ENCODE measurements around the gene FAM124B. TPM values are rescaled to one million over a fixed set of nuclear protein-coding genes. Genes with fewer than 3 reads are reported as not detected.
"Not testable (repeated sequence)": the region's sequence is repeated elsewhere in the genome, so short reads cannot be mapped to it uniquely, and the experiment has no call there.

Gene FAM124B
- total RNA-seq, 1 experiment from 2014 or later: not detected

DNA sequence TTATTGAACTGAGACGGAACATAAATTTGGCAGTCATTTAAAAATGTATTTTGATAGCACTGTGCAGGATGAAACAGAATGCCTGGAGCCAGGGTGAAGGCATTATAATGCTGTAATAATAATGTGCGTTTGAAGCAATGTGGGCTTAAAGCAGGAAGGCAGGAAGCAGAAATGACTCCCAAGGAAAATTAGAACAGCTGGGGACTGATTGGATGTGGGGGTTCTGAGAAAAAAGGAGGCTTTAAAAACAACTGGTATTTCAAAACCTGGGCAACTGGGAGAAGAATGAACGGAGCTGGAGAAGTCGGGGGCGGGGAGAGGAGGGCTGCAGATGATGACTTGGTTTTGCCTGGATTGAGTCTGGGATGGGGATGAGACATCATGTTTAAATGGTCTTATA is 12.6 kb downstream of the FAM124B start:
- DNase-seq (ENCODE audit: low spot score): no peak
- in situ Hi-C loops (cut with HindIII; ENCODE audit: low sequenced_read_pairs): no loop called here

- in situ Hi-C loops (cut with HindIII; ENCODE audit: low sequenced_read_pairs): no loop called here
- DNase-seq (ENCODE audit: low spot score): no peak
Observed at GRCh38 chr2:224386876-224387275, 15.0 kb downstream of the FAM124B start.

DNA sequence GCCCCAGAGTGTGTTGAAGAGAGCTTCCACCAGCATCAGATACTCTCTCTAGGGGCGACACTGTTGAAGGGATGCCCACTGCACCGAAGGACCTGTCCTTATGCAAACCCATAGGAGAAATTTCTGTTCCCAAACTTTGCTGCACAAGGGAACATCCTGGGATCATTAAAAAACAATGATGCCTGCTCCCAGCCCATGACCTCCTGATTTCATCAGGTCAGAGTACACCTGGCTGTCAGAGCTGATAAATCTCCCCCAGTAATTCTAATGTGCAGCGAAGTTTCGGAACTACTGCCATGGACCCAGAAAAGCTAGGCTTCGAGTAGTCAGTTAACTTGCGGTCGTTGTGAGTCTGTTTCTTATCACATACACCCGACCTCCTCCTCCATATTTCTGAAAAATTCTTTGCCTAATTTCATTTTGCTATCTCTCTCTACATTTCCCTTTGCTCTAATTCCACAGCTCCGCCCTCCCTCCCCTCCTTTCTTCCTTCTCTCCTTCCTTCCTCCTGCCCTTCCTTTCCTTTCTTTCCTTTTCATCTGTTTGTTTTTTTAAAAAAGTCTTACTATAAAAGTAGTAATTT is 18.8 kb downstream of the FAM124B start:
- in situ Hi-C loops (cut with HindIII; ENCODE audit: low sequenced_read_pairs): no loop called here
- no peak for DNase-seq (ENCODE audit: low spot score)

DNA sequence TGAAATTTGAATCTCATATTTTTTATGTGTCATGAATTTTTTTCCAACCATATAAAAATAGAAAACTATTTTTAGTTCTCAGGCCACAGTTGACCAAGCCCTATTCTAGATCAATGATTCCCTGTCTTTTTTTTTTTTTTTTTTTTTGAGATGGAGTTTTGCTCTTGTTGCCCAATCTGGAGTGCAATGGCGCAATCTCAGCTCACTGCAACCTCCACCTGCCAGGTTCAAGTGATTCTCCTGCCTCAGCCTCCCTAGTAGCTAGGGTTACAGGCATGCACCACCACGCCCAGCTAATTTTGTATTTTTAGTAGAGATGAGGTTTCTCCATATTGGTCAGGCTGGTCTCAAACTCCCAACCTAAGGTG is 19.6 kb downstream of the FAM124B start:
- in situ Hi-C loops (cut with HindIII; ENCODE audit: low sequenced_read_pairs): not testable (repeated sequence)

DNA sequence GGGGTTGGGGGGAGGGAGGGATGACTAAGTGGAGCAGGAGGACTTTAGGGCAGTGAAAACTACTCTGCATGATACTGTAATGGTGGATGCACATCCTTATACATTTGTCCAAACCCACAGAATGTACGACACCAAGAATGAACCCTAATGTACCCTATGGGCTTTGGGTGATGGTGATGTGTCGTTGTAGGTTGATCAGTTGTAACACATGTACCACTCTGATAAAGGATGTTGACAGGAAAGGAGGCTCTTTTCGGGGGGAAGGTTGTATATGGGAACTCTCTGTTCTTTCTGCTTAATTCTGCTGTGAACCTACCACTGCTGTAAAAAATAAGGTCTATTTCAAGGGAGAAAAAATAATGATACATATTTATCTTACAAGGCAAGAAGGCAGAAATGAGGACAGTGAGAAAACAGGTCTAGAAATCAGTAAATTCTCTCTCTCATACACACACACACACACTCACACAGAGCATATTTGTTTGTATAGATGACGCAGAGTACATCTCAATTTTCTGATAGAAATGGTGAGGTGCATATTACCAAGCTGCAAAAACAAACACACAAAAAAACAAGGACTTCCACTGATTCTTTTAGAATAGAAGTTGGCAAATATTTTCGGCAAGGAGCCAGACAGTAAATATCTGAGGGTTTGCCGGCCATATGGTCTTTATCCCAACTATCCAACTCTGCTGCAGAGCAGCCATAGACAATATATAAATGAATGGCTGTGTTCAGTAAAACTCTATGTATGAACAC is 20.2 kb downstream of the FAM124B start:
- in situ Hi-C loops (cut with HindIII; ENCODE audit: low sequenced_read_pairs): no loop called here
- no peak for DNase-seq (ENCODE audit: low spot score)

More for the DNA sequence above, 19.6 kb downstream of the FAM124B start:
- DNase-seq (ENCODE audit: low spot score): not testable (repeated sequence)

GRCh38 chr2:224379986-224380385 is 21.9 kb downstream of the FAM124B start:
- no peak for DNase-seq (ENCODE audit: low spot score)
- in situ Hi-C loops (cut with HindIII; ENCODE audit: low sequenced_read_pairs): no loop called here

- no peak for DNase-seq (ENCODE audit: low spot score)
- in situ Hi-C loops (cut with HindIII; ENCODE audit: low sequenced_read_pairs): no loop called here
Observed at GRCh38 chr2:224379172-224379571, 22.7 kb downstream of the FAM124B start.

DNA sequence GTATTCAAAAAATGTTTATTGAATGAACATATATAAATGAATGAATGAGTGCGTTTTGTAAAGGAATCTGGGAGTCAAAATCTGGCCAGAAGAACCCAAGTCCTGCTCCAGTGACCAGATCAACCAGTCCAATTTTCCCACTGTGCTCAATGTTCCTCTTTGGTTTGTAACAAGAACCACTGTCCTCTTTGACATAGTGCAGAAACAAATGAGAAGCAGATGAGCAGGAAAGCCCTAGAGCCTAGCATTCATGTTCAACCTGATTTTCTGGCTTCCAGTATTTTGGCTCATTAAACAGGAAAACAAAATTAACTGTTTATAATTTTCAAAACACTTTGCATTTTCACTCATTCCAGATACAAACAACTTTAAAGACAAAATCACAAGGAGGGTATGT is 23.2 kb downstream of the FAM124B start:
- DNase-seq (ENCODE audit: low spot score): no peak
- in situ Hi-C loops (cut with HindIII; ENCODE audit: low sequenced_read_pairs): no loop called here

- in situ Hi-C loops (cut with HindIII; ENCODE audit: low sequenced_read_pairs): no loop called here
- no peak for DNase-seq (ENCODE audit: low spot score)
Observed at GRCh38 chr2:224377751-224378700, 23.9 kb downstream of the FAM124B start.

- in situ Hi-C loops (cut with HindIII; ENCODE audit: low sequenced_read_pairs): no loop called here
- no peak for DNase-seq (ENCODE audit: low spot score)
Observed at GRCh38 chr2:224372641-224373040, 29.3 kb downstream of the FAM124B start.

GRCh38 chr2:224369028-224369632 is 32.8 kb downstream of the FAM124B start:
- peak; percentile 46 for DNase-seq (ENCODE audit: low spot score)
- in situ Hi-C loops (cut with HindIII; ENCODE audit: low sequenced_read_pairs): no loop called here

GRCh38 chr2:224366267-224366844 is 35.6 kb downstream of the FAM124B start:
- in situ Hi-C loops (cut with HindIII; ENCODE audit: low sequenced_read_pairs): no loop called here

DNA sequence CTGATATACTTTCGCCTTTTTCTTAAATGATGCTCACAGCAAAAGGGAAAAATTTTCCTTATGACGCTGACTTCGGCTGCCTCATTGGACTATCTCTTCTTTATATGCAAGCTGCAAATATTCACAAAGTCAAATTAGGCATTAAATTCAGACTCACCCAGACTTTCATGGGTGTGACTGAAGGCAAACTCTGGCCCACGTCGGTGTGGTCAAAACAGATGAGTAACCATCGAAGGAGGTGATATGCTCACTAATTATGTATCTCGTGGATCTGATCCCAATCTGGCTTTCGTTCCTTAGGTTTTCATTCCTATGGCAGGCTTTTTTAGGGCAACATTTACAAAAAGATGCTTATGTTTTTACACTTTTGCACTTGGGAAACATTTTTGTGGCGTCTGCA is 36.6 kb downstream of the FAM124B start:
- in situ Hi-C loops (cut with HindIII; ENCODE audit: low sequenced_read_pairs): no loop called here
- no peak for DNase-seq (ENCODE audit: low spot score)

More at GRCh38 chr2:224366267-224366844, 35.6 kb downstream of the FAM124B start:
- no peak for DNase-seq (ENCODE audit: low spot score)

- in situ Hi-C loops (cut with HindIII; ENCODE audit: low sequenced_read_pairs): no loop called here
Observed at GRCh38 chr2:224363281-224363680, 38.6 kb downstream of the FAM124B start.

DNA sequence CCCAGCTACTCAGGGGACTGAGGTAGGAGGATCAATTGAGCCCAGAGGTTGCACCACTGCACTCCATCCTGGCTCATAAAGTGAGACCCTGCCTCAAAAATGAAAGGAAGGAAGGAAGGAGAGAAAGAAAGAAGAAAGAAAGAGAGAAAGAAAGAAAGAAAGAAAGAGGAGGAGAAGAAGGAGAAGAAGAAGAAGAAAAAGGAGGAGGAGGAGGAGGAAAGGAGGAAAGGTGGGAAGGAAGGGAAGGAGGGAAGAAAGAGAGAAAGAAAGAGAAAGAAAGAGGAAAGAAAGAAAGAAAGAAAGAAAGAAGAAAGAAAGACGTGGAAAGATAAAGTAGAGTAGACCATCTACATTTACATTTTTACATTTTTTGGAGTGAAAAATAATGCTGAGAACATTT is 39.8 kb downstream of the FAM124B start:
- no peak for DNase-seq (ENCODE audit: low spot score)
- in situ Hi-C loops (cut with HindIII; ENCODE audit: low sequenced_read_pairs): no loop called here

More at GRCh38 chr2:224363281-224363680, 38.6 kb downstream of the FAM124B start:
- DNase-seq (ENCODE audit: low spot score): no peak

- DNase-seq (ENCODE audit: low spot score): no peak
- in situ Hi-C loops (cut with HindIII; ENCODE audit: low sequenced_read_pairs): no loop called here
Observed at GRCh38 chr2:224360801-224361251, 41.1 kb downstream of the FAM124B start.

- in situ Hi-C loops (cut with HindIII; ENCODE audit: low sequenced_read_pairs): no loop called here
- DNase-seq (ENCODE audit: low spot score): no peak
Observed at GRCh38 chr2:224359569-224359968, 42.3 kb downstream of the FAM124B start.

DNA sequence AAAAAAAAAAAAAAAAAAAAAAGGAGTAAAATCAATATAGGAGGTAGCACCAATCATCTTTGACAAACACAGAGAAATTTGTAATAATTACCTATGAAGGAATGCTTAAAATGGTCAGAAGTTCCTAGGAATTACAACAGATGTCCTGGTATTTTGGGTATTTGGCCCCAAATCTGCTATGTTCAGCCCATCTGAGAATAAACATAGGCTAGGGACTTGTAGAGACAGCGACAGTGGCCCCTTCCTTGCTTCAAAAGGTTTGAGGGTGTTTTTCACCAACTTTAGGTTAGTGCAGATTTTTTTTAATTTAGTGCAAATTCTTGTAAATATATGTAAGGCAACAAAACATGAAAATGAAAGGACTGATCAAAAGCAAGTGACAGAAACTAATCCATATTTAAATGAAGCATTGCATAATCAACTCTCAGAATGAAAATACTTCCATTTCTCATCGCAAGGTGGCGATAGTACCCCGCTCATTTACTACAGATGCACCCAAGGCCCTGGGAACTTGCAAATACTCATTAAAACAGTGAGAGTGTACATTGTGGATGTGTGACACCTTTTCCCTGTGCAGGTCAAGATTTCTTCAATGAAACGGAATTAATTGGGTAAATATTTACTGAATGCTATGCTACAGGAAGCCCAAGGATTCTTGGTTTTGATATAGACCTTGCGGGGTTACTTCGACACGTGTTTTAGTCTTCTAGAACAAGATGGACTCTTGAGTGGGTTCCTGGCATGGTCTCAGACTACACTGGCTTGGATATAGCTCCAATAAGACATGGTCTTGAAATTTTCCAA is 44.6 kb downstream of the FAM124B start:
- in situ Hi-C loops (cut with HindIII; ENCODE audit: low sequenced_read_pairs): no loop called here
- DNase-seq (ENCODE audit: low spot score): peak; percentile 67
